AG20443 (cell line): ENCODE data around the gene CMTM7.
A peak's percentile ranks its signal among the peaks of the same experiment; 100 is the strongest.
"Not testable (repeated sequence)": the region's sequence is repeated elsewhere in the genome, so short reads cannot be mapped to it uniquely, and the experiment has no call there.

Experiments
- DNase-seq: peaks from one replicate; pipeline ENCODE4 v3.0.0; 2012; ENCODE audit warnings: low spot score, mixed read lengths

The CMTM7 gene

GRCh38 chr3:32383136-32383711 is 8.4 kb upstream of the CMTM7 start:
- no peak for DNase-seq

DNA sequence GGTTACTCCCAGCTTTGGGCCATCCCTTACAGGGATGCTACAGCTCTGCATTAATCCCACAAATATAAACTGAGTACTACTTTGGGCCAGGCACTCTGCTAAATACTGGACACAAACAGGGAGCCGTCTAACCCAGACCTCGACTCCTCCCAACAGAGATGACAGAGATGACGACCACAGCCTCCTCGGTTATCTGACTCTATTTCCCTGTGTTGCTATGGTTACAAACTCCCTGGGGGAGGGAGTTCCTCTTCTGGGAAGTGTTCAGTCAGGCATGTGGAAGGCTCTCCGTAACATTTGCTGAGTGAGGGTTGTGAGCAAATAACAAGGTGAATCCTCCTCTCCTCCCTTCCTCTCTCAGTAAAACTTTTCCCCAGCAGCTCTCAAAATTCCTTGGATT is 6.7 kb upstream of the CMTM7 start:
- no peak for DNase-seq

DNA sequence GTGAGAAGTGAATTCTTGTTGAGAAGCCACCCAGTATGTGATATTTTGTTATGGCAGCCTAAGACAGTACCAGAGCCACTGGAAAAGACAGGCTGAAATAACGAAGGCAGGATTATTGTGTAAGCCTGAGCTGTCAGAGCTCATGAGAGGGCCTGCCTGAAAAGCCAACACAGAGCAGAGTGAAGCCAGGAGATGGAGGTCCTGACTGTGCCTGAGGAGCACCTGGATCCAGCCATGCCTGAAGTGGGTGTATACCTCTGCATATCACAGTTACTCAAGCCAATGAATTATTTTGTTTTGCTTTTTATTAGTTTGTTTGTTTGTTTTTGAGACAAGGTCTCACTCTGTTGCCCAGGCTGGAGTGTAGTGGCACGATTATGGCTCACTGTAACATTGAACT is 4.1 kb upstream of the CMTM7 start:
- DNase-seq = no peak

DNA sequence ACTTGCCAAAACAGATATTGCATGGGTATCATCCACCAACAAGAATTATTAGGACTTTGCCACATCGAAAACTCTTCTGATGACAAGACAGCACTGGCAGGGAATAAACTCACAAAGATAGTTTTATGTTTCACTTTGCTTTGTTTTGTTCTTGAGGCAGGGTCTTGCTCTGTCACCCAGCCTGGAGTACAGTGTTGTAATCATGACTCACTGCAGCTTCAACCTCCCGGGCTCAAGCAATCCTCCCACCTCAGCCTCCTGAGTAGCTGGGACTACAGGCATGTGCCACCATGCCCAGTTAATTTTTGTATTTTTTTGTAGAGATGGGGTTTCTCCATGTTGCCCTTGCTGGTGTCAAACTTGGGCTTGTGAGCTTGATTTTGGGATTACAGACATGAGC is 2.1 kb upstream of the CMTM7 start:
- DNase-seq = not testable (repeated sequence)

GRCh38 chr3:32392536-32393302 is 1.1 kb downstream of the CMTM7 start:
- peak; percentile 76 for DNase-seq

- DNase-seq = no peak
These were observed 3.8 kb downstream of the CMTM7 start for GRCh38 chr3:32395496-32395895.

- no peak for DNase-seq
These were observed 6.3 kb downstream of the CMTM7 start for GRCh38 chr3:32397941-32398340.

DNA sequence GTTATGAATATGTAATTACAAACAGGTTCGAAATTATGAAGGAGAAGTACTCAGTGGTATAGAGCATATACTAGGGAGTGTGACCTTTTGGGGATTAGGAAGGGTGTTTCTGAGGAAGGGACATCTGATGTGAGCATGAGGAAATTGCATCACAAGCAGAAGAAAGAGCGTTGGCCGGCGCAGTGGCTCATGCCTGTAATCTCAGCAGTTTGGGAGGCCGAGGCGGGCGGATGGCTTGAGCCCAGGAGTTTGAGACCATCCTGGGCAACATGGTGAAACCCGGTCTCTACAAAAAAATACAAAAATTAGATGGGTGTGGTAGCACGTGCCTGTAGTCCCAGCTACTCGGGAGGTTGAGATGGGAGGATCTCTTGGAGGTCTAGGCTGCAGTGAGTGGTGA is 6.9 kb downstream of the CMTM7 start:
- no peak for DNase-seq

GRCh38 chr3:32399030-32399620 is 7.5 kb downstream of the CMTM7 start:
- DNase-seq = peak; percentile 51

GRCh38 chr3:32401126-32401525 is 9.5 kb downstream of the CMTM7 start:
- peak; percentile 24 for DNase-seq

GRCh38 chr3:32401556-32402081 is 10.0 kb downstream of the CMTM7 start:
- DNase-seq = peak; percentile 87

DNA sequence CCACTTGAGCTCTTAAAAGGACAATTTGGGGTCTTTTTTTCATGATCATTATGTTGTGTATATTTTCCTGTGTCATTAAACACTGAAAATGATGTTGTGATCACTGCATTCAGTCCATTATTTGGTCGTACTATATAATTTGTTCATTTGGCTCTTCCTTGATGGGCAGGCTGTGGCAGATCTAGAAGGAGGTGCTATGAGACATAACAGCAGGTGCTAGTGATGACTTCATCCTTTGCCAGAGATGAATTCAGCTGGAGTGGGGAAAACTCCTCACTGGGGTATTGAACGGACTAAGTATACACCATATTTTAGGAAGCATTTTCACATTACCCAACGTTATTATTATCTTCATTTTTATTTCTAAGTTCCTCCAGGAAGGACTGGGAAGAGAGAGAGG is 12.0 kb downstream of the CMTM7 start:
- DNase-seq = no peak

- no peak for DNase-seq
These were observed 13.1 kb downstream of the CMTM7 start for GRCh38 chr3:32404714-32405113.

DNA sequence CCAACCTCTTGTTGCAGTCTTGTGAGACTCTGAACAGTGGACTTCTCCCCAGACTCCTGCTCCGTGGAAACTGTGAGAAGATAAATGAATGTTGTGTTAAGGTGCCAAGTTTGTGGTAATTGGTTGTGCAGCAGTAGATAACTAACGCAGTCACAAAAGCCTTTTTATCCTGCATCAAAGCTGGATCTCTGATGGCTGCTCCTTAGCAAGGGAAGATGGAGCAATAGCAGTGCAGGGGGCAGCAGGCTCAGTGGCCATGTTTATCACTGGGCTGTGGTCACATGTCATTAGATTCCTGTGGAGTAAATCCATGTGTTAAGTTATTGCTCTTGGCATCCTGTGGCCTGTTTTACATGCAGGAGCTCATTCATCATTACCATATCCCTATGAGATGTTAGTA is 13.5 kb downstream of the CMTM7 start:
- no peak for DNase-seq

DNA sequence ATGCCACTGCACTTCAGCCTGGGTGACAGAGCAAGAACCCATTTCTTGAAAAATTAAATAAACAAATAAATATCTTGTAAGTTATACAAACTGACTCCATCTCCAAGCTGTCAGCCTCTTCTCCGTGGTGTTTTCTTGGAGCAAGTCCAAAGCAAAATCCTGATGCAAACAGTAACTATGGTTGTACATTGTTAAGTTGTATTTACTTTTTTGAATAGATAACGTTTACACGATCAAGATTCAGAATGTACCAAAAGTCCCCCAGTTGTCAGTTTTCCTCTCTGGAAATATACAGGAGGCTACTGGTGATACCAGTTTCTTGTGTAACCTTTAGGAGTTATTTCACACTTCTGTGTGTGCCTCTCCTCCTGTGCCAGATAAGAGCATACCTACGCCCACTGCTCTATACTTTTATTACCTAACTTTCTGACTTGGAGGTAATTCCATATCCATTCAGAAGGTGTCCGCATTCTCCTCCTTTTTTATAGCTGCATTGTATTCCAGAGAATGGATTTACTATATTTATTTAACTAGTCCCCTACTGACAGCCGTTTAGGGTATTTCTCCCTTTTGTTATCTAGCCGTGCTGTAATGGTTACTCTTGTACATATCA is 14.2 kb downstream of the CMTM7 start:
- no peak for DNase-seq

GRCh38 chr3:32406486-32407408 is 15.1 kb downstream of the CMTM7 start:
- no peak for DNase-seq

DNA sequence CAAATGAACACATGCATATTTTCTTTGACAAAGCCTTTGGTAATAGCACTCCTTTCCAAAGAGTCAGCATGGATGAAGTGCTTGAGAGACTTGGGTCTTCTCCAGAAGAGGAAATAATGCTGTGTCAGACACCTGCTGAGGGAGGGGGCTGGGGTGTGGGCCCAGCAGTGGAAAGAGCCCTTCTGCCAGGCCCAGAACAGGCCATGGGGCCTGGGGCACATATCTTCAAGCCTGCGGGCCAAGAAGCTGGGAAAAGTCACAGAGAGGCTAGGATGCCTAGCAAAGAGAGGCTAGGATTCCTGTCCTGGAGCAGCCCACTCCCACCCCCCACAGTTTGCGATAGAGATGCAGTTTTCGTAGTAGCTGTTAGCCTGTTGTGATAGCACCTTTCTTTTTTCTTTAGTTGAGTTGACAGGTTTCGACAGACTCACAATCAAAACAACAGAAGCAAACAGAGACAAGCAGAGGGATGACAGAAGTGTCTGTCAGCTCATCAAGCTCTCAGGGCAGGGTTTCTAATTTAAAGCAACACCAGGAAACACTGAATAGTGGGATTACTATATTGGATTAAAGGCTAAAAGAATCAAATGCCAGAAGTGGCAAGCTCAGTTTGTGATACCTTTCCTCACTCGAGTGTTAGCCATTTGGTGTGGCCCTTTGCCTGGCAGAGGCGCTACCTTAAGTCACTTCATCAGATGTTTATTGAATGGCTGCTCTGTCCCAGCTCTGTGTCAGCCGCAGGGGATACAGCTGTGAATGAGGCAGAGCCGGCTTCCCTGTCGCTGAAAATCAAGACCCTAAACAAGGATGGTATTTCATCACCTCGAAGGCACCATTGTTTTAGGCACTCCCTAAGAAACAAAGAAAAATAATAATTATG is 19.0 kb downstream of the CMTM7 start:
- DNase-seq = no peak

GRCh38 chr3:32411442-32411841 is 19.8 kb downstream of the CMTM7 start:
- no peak for DNase-seq

DNA sequence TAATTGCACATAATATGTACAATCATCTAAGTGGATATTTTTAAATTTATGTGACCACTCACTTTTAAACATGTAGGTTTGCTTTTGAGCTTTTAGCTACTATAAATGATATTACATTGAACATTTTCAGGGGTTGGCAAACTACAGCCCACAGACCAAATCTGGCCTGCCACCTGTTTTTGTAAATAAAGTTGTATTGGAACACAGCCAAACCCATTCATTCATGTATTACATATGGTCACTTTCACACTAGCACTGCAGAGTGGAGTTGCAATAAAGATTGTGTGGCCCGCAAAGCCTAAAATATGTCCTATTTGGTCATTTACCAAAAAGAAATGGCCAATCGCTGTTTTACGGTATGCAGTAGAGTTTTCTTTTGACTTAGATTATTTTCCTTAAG is 21.2 kb downstream of the CMTM7 start:
- no peak for DNase-seq

DNA sequence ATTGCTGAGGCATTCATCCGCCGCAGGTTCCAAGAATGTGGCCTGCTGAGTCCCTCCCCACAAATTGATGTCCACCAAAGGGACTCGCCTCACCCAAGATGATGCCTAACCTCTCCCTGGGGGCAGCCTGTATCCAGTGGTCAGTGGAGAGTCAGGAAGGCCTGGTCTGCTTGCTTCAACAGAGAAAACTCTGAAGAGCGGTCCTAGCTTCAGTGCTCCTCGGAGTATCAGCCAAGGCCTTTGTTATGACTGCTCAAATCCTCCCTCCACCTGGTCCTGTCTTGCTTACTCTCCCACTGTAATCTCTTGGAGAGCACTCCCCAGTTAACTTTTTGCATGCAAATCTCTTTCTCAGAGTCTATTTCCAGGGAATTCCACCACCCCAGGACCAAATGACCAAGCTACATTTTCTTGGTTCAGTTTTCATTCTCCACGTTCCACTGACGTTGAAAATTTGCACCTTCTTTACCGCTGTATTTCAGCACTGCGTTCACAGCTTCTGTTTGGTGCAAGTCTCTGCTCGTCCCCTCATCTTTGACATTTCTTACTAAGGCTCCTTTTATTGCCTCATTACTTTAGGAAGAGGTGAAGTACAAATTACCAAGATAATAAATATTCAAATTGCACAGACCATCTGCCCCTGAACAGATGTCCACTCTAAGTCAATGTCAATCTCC is 22.3 kb downstream of the CMTM7 start:
- DNase-seq = no peak
